ENCODE data around the gene STX3.

STX3 gene

GRCh38 chr11:59754859-59755700 is at the start of gene STX3:
TSS of gene STX3 (plus strand) at chr11:59755376. CDS start at chr11:59755606, 230 bp downstream.
- peak; percentile 88 for DNase-seq

- DNase-seq: peak; percentile 91
Measured at GRCh38 chr11:59706518-59707285, 48.5 kb upstream of the STX3 start.

- no peak for DNase-seq
Measured at GRCh38 chr11:59707371-59707770, 47.8 kb upstream of the STX3 start.

GRCh38 chr11:59708537-59708936 is 46.6 kb upstream of the STX3 start:
- DNase-seq: no peak

- no peak for DNase-seq
Measured at GRCh38 chr11:59710136-59710847, 44.9 kb upstream of the STX3 start.

DNA sequence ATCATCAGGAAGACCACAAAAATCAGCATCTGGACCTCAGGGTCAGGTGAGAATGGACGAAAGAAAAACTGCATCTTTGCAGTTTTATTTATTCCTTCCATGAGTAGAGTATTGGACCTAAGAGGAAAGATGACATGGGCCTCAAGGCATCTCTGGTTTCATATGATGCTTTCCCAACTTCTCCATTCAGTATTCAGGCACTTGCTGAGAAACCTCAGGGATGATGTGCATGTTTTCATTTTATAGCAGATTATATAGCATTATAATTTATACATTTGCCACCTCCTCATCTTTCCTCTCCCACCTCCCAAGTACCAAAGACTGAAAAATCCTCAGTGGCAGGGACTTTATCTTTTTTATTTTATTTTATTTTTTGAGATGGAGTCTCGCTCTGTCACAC is 41.4 kb upstream of the STX3 start, which contains the start of gene OR10V1:
Gene OR10V1 (minus strand): TSS at position 101 of the 400 bp plus-strand sequence. CDS start 0 bp downstream, at position 101.
- no peak for DNase-seq

DNA sequence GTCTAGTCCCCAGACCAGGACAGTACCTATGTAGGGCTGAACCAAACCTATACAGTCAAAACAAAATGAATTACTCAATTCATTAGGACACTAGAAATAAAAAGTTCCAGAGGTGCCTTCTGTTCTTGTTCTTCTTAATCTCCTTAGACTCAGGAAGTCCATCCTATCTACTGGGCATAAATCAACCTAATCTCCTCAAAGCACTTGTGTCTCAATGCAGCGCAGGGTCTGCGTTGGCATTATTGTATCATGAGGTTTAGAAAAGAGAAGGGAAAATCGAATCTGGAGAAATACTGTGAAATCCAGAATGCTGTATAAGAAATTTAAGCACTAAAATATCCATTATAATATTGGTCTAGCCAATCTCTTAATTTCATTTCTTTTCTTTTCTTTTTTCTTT is 39.1 kb upstream of the STX3 start:
- no peak for DNase-seq

DNA sequence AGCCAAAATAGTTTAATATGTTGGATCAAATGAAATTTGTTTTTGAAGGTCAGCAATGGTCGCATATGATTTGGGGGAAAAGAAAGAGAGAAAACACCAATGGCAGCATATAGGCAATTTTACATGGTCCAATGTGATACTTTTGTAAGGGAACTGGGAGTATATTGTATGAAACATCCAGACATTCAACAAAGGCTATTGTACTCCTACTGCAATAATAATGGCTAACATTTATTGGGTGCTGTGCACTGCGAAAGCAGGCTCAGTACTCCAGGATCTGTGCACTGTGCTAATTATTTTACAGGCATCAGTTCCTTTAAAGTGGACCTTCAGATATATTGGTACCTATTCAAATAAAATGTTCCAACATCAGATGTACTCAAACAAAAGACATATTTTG is 35.6 kb upstream of the STX3 start:
- no peak for DNase-seq

DNA sequence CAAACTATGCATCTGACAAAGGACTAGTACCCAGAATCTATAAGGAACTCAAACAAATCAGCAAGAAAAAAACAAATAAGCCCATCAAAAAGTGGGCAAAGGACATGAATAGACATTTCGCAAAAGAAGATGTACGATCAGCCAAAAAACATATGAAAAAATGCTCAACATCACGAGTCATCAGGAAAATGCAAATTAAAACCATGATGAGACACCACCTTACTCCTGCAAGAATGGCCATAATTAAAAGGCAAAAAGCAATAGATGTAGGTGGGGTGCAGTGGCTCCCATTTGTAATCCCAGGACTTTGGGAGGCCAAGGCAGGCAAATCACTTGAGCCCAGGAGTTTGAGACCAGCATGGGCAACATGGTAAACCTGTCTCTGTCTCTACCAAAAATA is 31.1 kb upstream of the STX3 start:
- no peak for DNase-seq

DNA sequence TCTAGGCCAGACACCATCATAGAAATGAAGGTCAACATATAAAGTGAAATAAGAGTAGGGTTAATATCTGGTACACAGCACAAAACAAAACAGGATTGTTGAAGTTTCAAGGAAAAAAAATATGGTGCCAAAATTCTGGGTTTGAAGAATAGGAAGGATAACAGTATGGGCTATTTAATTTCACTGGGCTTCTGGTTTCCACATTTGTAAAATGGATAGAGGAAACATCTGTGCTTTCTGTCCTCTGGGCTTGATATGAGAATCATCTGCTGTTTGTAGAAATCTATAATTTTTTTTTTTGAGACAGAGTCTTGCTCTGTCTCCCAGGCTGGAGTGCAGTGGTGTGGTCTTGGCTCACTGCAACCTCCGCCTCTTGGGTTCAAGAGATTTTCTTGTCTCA is 27.8 kb upstream of the STX3 start:
- no peak for DNase-seq

- no peak for DNase-seq
Measured at GRCh38 chr11:59728154-59728553, 27.0 kb upstream of the STX3 start.

- DNase-seq: no peak
Measured at GRCh38 chr11:59728913-59729312, 26.3 kb upstream of the STX3 start.

DNA sequence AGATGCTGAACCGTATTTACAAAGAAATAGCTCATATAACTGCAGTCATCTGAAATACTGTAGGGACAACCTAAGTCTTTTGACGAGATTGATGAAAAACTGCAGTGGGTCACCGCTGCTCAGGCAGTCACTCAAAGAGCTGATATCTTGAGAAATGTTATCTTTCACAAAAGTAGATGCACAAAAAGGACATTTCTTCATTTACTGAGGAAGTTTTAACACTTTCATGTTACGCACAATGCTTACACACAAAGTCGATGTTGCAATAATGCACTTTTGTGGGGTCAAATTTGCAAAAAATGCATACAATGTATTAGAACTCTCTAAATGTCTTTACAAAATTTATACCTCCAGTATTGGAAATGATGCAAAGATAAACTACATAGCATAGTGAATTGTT is 25.3 kb upstream of the STX3 start:
- no peak for DNase-seq

- no peak for DNase-seq
Measured at GRCh38 chr11:59730896-59731565, 24.1 kb upstream of the STX3 start.

- DNase-seq: no peak
Measured at GRCh38 chr11:59746111-59746510, 9.1 kb upstream of the STX3 start.

DNA sequence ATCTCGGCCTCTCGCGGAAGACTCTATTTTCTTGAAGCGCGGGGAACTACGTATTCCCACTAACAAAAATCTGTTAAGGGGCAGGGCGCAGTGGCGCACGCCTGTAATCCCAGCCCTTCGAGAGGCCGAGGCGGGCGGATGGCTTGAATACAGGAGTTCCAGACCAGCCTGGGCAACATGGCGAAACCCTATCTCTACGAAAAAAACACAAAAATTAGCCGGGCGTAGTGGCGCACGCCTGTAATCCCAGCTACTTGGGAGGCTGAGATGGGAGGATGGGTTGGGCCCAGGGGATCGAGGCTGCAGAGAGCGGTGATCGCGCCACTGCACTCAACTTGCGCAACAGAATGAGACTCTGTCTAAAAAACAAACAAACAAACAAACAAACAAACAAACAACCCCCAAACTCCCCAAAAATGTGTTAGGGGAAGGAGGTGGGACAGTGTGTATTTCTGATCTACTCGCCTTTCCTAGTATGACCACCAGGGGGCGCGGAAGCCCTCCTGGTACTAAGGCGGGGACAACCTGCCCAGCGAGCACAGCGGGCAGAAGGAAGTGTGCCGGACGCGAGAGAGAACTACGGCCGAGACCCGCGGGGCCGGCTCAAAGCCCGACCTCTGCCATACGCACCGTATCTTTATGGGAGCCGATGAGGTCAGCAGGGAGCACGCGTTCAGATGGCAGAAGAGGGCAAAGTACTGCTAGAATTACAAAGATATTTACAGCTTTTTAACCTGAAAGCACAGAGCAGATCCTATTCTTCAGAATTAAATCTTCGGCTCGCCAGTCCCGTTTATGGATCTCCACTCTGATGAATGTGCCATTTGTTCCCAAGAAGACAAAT is 1.3 kb upstream of the STX3 start:
- peak; percentile 89 for DNase-seq

- DNase-seq: no peak
Measured at GRCh38 chr11:59754494-59754858, 700 bp upstream of the STX3 start.

- DNase-seq: peak; percentile 93
Measured at GRCh38 chr11:59755701-59756557, 753 bp downstream of the STX3 start.

DNA sequence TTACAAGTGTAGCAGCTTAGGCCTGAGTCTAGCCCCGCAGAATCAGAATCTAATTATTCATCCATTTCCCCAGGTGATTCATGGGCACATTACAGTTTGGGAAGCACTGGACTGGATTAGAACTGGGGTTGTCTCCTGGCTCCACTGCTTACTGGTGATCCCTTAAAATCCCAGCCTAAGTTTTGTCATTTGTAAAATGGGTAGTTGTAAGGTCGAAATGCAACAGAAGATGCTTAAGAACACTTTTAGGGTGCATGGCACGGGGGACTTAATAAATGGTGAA is 1.3 kb downstream of the STX3 start:
- no peak for DNase-seq

DNA sequence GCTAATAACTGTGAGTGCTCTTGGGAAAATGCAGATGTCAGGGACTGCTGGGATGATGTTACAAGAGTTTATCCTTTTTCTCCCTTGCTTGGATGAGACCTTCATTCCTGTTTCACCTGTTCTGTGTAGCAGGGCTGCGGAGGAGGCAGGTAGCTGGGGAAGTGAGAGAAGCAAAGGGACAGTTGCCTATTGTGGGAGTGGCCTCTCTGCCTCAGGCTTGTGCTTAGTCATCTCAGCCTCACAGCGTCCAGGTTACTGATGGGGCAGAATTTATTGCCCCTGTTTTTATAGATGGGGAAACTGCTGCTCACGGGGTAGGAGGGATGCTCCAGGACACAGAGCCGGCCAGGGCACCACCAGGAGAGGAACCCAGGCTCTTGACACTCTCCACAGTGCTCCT is 1.7 kb downstream of the STX3 start:
- peak; percentile 86 for DNase-seq

DNA sequence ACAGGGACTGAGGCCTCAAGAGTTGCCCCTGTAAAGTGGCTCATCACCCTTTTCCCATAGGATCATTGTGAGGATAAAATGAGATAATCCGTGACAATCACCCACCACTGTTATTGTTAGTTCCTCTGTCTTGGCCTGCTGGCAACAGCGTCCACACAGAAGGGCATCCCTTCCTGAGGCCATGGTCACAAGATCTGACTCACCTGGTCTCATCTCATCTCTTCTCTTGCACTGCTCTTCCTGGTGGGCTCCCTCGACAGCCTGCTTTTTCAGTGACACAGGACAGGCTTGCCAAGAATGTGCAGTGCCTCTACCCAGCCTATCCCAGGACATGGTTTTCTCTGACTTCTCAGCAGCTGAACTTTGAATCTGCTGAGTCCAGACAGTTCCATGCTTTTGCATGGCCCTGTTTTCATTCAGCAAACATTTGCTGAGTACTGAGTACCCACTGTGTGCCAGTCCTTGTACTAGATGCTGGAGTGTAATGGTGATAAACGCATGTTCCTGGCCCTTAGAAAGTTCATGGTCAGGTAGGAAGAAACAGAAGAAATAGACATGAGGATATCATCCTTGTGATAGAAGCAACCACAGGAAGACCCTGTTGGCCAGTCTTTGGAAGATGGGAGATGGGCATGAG is 3.3 kb downstream of the STX3 start:
- no peak for DNase-seq
